Esophagus muscularis mucosa (tissue), 4 donors: ENCODE results near the gene PRDX2. TPM values are rescaled to one million over a fixed set of nuclear protein-coding genes. Genes with fewer than 3 reads are reported as not detected.

Experiments used
- DNase-seq: peaks from one replicate; pipeline ENCODE4 v3.0.0-alpha.2; 2017; ENCODE audit errors: extremely low spot score
- H3K27ac ChIP-seq, 4 donors: fragments of 200-600 bp; sonication (generic); replicated peaks in 1 of 4; 1 replicate in 3 of 4; 2 replicates in 1 of 4; pipeline ENCODE4 v1.5.1; 2016 to 2019; ENCODE audit warnings: mild to moderate bottlenecking in 1 of 4
- H3K27me3 ChIP-seq, 4 donors: fragments of 200-600 bp; sonication (generic); one replicate each; pipeline versions ENCODE4 v1.5.1 to v1.6.0; 2016 to 2019
- H3K36me3 ChIP-seq, 4 donors: fragments of 200-600 bp; sonication (generic); one replicate each; pipeline ENCODE4 v1.5.1; 2016 to 2019
- H3K4me1 ChIP-seq, 4 donors: fragments of 200-600 bp; sonication (generic); one replicate each; pipeline ENCODE4 v1.5.1; 2016 to 2019
- H3K4me3 ChIP-seq, 4 donors: fragments of 200-600 bp; sonication (generic); 1 replicate in 2 of 4; 2 replicates in 2 of 4; pipeline ENCODE4 v1.5.1; 2016 to 2019; ENCODE audit warnings: mild to moderate bottlenecking in 4 of 4, moderate library complexity in 1 of 4
- H3K9me3 ChIP-seq, 4 donors: fragments of 200-600 bp; sonication (generic); 1 replicate in 3 of 4; 2 replicates in 1 of 4; pipeline ENCODE4 v1.5.1; 2016 to 2019
- CTCF ChIP-seq, 3 experiments: fragments of 200-600 bp in 2 of 3; fragments of 450-650 bp in 1 of 3; sonication (generic) in 2 of 3; IDR thresholded peaks; one replicate each; pipeline ENCODE4 v1.5.1; 2017 to 2019; ENCODE audit warnings: antibody characterized with exemption in 3 of 3, mild to moderate bottlenecking in 2 of 3, moderate library complexity in 1 of 3
- EP300 ChIP-seq: sonication (generic); formaldehyde crosslinking; IDR thresholded peaks from one replicate; pipeline ENCODE4 v1.6.1; 2017; ENCODE audit warnings: antibody characterized with exemption
- POLR2A ChIP-seq: fragments of 450-650 bp; IDR thresholded peaks from one replicate; pipeline ENCODE4 v1.6.1; 2017; ENCODE audit warnings: antibody characterized with exemption, moderate library complexity, mild to moderate bottlenecking, low read depth
- POLR2AphosphoS5 ChIP-seq, 2 donors: sonication (generic); formaldehyde crosslinking; IDR thresholded peaks; one replicate each; pipeline ENCODE4 v1.6.1; 2017; ENCODE audit warnings: antibody characterized with exemption in 2 of 2
- WGBS: methylation state at CpG from one replicate; pipeline ENCODE4 v1.1.5; 2018; 5-methylcytosine and 5-hydroxymethylcytosine counted together
- intact Hi-C: fragments of 100-400 bp; cut with DNase I; formaldehyde crosslinking; loops from one replicate; pipeline ENCODE4 v1.15.1; 2023
- total RNA-seq, 4 donors: library from RNA; depleted of rRNA; stranded (reverse); fragments of >200 nt; gene quantifications; one replicate each; pipeline versions ENCODE4 v1.1.0 to v1.2.1, GENCODE V29; 2016

PRDX2 gene
- total RNA-seq, 4 donors from 2014 or later = 236 to 275 (median 250) TPM

GRCh38 chr19:12770922-12771321, 30.7 kb downstream of the PRDX2 start:
- H3K4me3 ChIP-seq = no peak overlapping the region
- WGBS = 96% methylated on average over 13 of the region's 13 CpGs
- no peak overlapping the region for H3K27ac ChIP-seq
- DNase-seq = no peak
- no peaks in the 10 kb centered on the region for H3K9me3 ChIP-seq
- TF ChIP-seq CTCF (IDR thresholded peaks at IDR 0.05) (no peak), POLR2AphosphoS5 (IDR thresholded peaks at IDR 0.05) (no peak), POLR2A (no peak), EP300 (no peak)
- H3K36me3 ChIP-seq = peaks cover 0 to 35% (median 19%) of the 10 kb centered on the region in 4 donors
- peaks cover 9 to 24% (median 12%) of the 10 kb centered on the region in 4 donors for H3K4me1 ChIP-seq
- H3K27me3 ChIP-seq = no peaks in the 10 kb centered on the region
- intact Hi-C loops = no loop called here

DNA sequence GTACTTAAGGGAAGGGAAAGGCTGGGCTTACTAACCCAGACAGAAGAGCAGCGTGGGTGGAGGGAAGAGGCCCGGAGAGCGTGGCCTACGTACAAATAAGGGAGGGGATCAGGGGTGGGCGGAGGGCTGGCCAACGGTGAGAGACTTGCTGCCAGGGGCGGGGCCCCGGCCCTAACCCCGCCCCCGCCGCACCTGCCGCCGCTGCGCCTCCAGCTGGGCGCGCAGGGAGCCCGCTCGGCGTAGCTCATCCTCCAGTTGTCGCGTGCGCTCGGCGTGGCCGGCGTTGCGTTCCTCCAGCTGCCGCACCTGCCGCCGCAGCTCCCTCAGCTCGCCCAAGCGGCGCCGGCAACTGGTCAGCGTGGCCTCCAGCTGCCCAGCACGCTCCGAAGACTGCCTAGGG, 31.9 kb downstream of the PRDX2 start:
- intact Hi-C loops = no loop called here
- WGBS = 34% methylated on average over 11 of the region's 37 CpGs
- DNase-seq = no peak
- H3K4me1 ChIP-seq = peaks cover 7 to 25% (median 9%) of the 10 kb centered on the region in 4 donors
- H3K27me3 ChIP-seq = no peaks in the 10 kb centered on the region
- peaks cover 0 to 46% (median 26%) of the 10 kb centered on the region in 4 donors for H3K36me3 ChIP-seq
- H3K27ac ChIP-seq = no peak overlapping the region
- TF ChIP-seq POLR2A = no peak
- TF ChIP-seq CTCF (IDR thresholded peaks at IDR 0.05) = no peak
- no peak for TF ChIP-seq EP300
- TF ChIP-seq POLR2AphosphoS5 (IDR thresholded peaks at IDR 0.05) = no peak
- no peak overlapping the region for H3K4me3 ChIP-seq
- no peaks in the 10 kb centered on the region for H3K9me3 ChIP-seq

GRCh38 chr19:12767666-12768065, 33.9 kb downstream of the PRDX2 start:
- Histone ChIP-seq H3K4me3 (no peak overlapping the region), H3K27me3 (no peaks in the 10 kb centered on the region), H3K4me1 (peaks cover 4 to 8% (median 6%) of the 10 kb centered on the region in 4 donors), H3K36me3 (peaks cover 13 to 58% (median 36%) of the 10 kb centered on the region in 4 donors), H3K27ac (no peak overlapping the region), H3K9me3 (no peaks in the 10 kb centered on the region)
- TF ChIP-seq CTCF (IDR thresholded peaks at IDR 0.05) (no peak), EP300 (no peak), POLR2A (no peak), POLR2AphosphoS5 (IDR thresholded peaks at IDR 0.05) (no peak)
- no peak for DNase-seq
- intact Hi-C loops = loop anchor here (2.0 kb wide), 1 partner anchor 79 kb away; no protein-coding TSS in a partner anchor
- 91% methylated on average over 10 of the region's 15 CpGs for WGBS

GRCh38 chr19:12767150-12767549, 34.5 kb downstream of the PRDX2 start:
- TF ChIP-seq POLR2AphosphoS5 (IDR thresholded peaks at IDR 0.05) = no peak
- TF ChIP-seq POLR2A = no peak
- TF ChIP-seq CTCF (IDR thresholded peaks at IDR 0.05) = no peak
- TF ChIP-seq EP300 = no peak
- Histone ChIP-seq H3K4me1 (peaks cover 4 to 8% (median 6%) of the 10 kb centered on the region in 4 donors), H3K36me3 (peaks cover 13 to 61% (median 36%) of the 10 kb centered on the region in 4 donors), H3K27ac (no peak overlapping the region), H3K4me3 (no peak overlapping the region), H3K27me3 (no peaks in the 10 kb centered on the region), H3K9me3 (no peaks in the 10 kb centered on the region)
- WGBS = 94% methylated on average over 11 of the region's 11 CpGs
- DNase-seq = no peak
- intact Hi-C loops = loop anchor here (2.0 kb wide), 1 partner anchor 80 kb away; no protein-coding TSS in a partner anchor
